Measurements from ENCODE around the gene CRHBP. TPM values are rescaled to one million over a fixed set of nuclear protein-coding genes. Genes with fewer than 3 reads are reported as not detected.

Gene CRHBP
- total and polyA plus RNA-seq, 9 of the 15 experiments (the other 6 are each of a cell fraction or from before 2014, with no cell fraction given), result not detected

DNA sequence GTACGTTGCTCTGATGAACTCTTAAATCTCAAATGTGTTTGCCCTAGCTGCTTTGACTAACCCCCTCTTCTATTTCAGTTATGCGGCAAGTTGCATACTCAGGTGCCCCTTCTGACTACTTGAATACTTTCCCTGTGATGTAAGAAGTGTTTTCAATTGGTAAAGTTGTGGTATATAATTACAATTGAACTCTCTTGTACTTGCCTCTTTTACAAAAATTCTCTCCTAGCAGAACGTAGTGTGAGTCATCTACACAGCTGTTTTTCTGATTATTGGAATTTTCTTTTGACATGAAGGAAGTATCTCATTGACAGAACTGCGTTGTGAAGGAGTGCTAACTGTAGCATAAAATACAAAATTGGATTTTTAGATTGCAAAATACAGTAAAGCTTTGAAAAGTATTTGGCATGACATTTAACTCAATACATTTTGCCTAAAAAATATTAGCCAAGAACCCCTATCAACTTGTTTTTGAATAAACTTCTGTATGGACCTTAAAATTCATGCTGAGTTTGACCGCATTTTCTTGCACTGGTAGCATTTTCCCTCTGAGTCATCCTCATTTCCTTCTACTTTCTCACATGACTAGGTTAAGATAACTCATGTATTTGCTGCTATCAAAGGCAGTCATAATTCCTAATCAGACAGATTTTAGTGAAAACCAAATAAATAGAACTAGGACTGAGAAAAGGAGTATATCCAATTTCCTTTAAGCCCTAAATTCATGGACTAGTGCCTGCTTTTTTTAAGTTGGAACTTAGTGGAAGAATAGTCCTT is 6.3 kb downstream of the CRHBP start (continued):
- TF ChIP-seq ZFP91 (CRISPR knock-in tag; IDR thresholded peaks at IDR 0.05) (no peak), RERE (CRISPR knock-in tag; IDR thresholded peaks at IDR 0.05; ENCODE audit: borderline replicate concordance) (no peak), ZKSCAN8 (CRISPR knock-in tag; IDR thresholded peaks at IDR 0.05) (no peak), ELF2 (CRISPR knock-in tag; IDR thresholded peaks at IDR 0.05) (no peak)

Data from K562 (cell line).